CD4-positive, alpha-beta T cell (primary cell): Measurements from ENCODE around the gene RBM17. TPM values are rescaled to one million over a fixed set of nuclear protein-coding genes. Genes with fewer than 3 reads are reported as not detected.

Source experiments
- ATAC-seq: fragments of 200-7000 bp; cut with Tn5 transposase; one replicate; pipeline ENCODE4 v1.10.0; 2022; ENCODE audit warnings: mild to moderate bottlenecking; ENCODE audit not compliant: poor library complexity
- CTCF ChIA-PET: fragments of 350-600 bp; sonication (Branson Sonifier 250); formaldehyde crosslinking; loops from one replicate; lab custom pipeline; 2021; ENCODE audit warnings: antibody characterized with exemption, inconsistent platforms; lab: Charles Lee
- POLR2A ChIA-PET: fragments of 350-600 bp; sonication (Branson Sonifier 250); formaldehyde crosslinking; loops from one replicate; lab custom pipeline; 2021; ENCODE audit warnings: antibody characterized with exemption, inconsistent platforms; lab: Charles Lee
- DNase-seq, 14 experiments: peaks; one replicate each; pipeline ENCODE4 v3.0.0-alpha.2; 2013 to 2020; ENCODE audit warnings: mixed read lengths in 2 of 14
- H3K27ac ChIP-seq, 2 donors: one replicate each; pipeline versions ENCODE4 v1.5.1 to v1.7.0; 2013; ENCODE audit warnings: low read length in 2 of 2, low read depth in 1 of 2, mild to moderate bottlenecking in 1 of 2
- H3K27me3 ChIP-seq, 2 experiments: 1 replicate in 1 of 2; 2 replicates in 1 of 2; pipeline versions ENCODE4 v1.6.1 to v1.7.0; 2013; ENCODE audit warnings: low read length in 2 of 2, control low read depth in 1 of 2, mild to moderate bottlenecking in 1 of 2, moderate library complexity in 1 of 2; ENCODE audit not compliant: insufficient read depth in 2 of 2, control insufficient read depth in 1 of 2
- H3K36me3 ChIP-seq: one replicate; pipeline ENCODE4 v1.6.1; 2013; ENCODE audit warnings: low read length, control low read depth; ENCODE audit not compliant: insufficient read depth
- H3K4me1 ChIP-seq: one replicate; pipeline ENCODE4 v1.6.1; 2013; ENCODE audit warnings: low read length, control low read depth; ENCODE audit not compliant: insufficient read depth
- H3K4me3 ChIP-seq: one replicate; pipeline ENCODE4 v1.5.1; 2013; ENCODE audit warnings: mild to moderate bottlenecking, low read length, moderate library complexity
- H3K9me3 ChIP-seq, 2 experiments: 1 replicate in 1 of 2; 2 replicates in 1 of 2; pipeline versions ENCODE4 v1.6.1 to v1.7.0; 2013; ENCODE audit warnings: low read length in 2 of 2, mild to moderate bottlenecking in 2 of 2, control low read depth in 1 of 2, moderate library complexity in 1 of 2; ENCODE audit not compliant: control insufficient read depth in 1 of 2, insufficient read depth in 1 of 2
- H3K27ac Mint-ChIP-seq: one replicate; pipeline ENCODE4 v1.8.0; 2020; ENCODE audit warnings: mixed read lengths
- H3K27me3 Mint-ChIP-seq: one replicate; pipeline ENCODE4 v1.8.0; 2021; ENCODE audit warnings: mixed read lengths
- H3K36me3 Mint-ChIP-seq: one replicate; pipeline ENCODE4 v1.8.0; 2021; ENCODE audit warnings: low read depth, mixed read lengths
- H3K4me1 Mint-ChIP-seq: one replicate; pipeline ENCODE4 v1.8.0; 2021; ENCODE audit warnings: low read depth, mixed read lengths
- H3K4me3 Mint-ChIP-seq: one replicate; pipeline ENCODE4 v1.8.0; 2020; ENCODE audit warnings: mild to moderate bottlenecking, mixed read lengths
- H3K9me3 Mint-ChIP-seq: one replicate; pipeline ENCODE4 v1.8.0; 2020; ENCODE audit warnings: mixed read lengths
- CTCF ChIP-seq: fragments of 200-600 bp; IDR thresholded peaks from one replicate; pipeline ENCODE4 v1.8.0; 2022; ENCODE audit warnings: antibody characterized with exemption, mild to moderate bottlenecking
- intact Hi-C, 2 experiments: fragments of 100-400 bp; cut with DNase I in 1 of 2; cut with micrococcal nuclease in 1 of 2; formaldehyde crosslinking; loops; one replicate each; pipeline versions ENCODE4 v1.15.1 to v1.9.0; 2023 to 2025; cut with DNase I, micrococcal nuclease
- total RNA-seq, 174 experiments: library from RNA in 2 of 174; stranded (reverse) in 2 of 174; gene quantifications; one replicate each; pipeline ENCODE4 v1.2.3 and lab custom pipeline; 2021 to 2026

Gene RBM17
- total RNA-seq, 2 experiments from 2014 or later, result 143 to 150 TPM

- Histone ChIP-seq H3K9me3 (no peaks in the 10 kb centered on the region), H3K4me1 (peaks cover 48% of the 10 kb centered on the region), H3K27me3 (no peaks in the 10 kb centered on the region), H3K36me3 (no peaks in the 10 kb centered on the region), H3K4me3 (no peak overlapping the region), H3K27ac (no peak overlapping the region)
- Mint-ChIP-seq H3K9me3 (no peaks in the 10 kb centered on the region), H3K4me3 (no peak overlapping the region), H3K27me3 (no peaks in the 10 kb centered on the region), H3K27ac (no peak overlapping the region), H3K4me1 (peaks cover 36% of the 10 kb centered on the region), H3K36me3 (no peaks in the 10 kb centered on the region)
- TF ChIP-seq CTCF, result no peak
- intact Hi-C loops, result no loop called here
- DNase-seq (no peak), ATAC-seq (no peak)
- ChIA-PET POLR2A (no interaction called here), CTCF (interaction anchor here (1.0 to 1.4 kb wide), 3 partner anchors 21 to 72 kb away, joined by 3 to 5 read pairs (median 3); partner anchors contain the start of gene PFKFB3)
These were observed 42.1 kb downstream of the RBM17 start for GRCh38 chr10:6130848-6131470.

GRCh38 chr10:6133331-6134098 is 44.7 kb downstream of the RBM17 start:
- Mint-ChIP-seq H3K4me3 (no peak overlapping the region), H3K4me1 (peaks cover 43% of the 10 kb centered on the region), H3K27me3 (no peaks in the 10 kb centered on the region), H3K9me3 (no peaks in the 10 kb centered on the region), H3K36me3 (no peaks in the 10 kb centered on the region), H3K27ac (no peak overlapping the region)
- Histone ChIP-seq H3K4me1 (peaks cover 57% of the 10 kb centered on the region), H3K4me3 (no peak overlapping the region), H3K36me3 (no peaks in the 10 kb centered on the region), H3K27me3 (no peaks in the 10 kb centered on the region), H3K9me3 (no peaks in the 10 kb centered on the region), H3K27ac (no peak overlapping the region)
- CTCF ChIA-PET, result interaction anchor here (0.9 kb wide), 1 partner anchor 39 kb away, joined by 3 read pairs; no protein-coding TSS in a partner anchor
- intact Hi-C loops, result no loop called here
- DNase-seq, result no peak
- POLR2A ChIA-PET, result interaction anchor here (2.3 kb wide), 1 partner anchor 277 kb away, joined by 8 read pairs; no protein-coding TSS in a partner anchor
- no peak for ATAC-seq
- no peak for TF ChIP-seq CTCF

- no peak overlapping the region for H3K4me3 Mint-ChIP-seq
- H3K4me1 ChIP-seq, result peaks cover 50% of the 10 kb centered on the region
- no peaks in the 10 kb centered on the region for H3K36me3 Mint-ChIP-seq
- no peak overlapping the region for H3K27ac ChIP-seq
- no peaks in the 10 kb centered on the region for H3K36me3 ChIP-seq
- H3K9me3 Mint-ChIP-seq, result no peaks in the 10 kb centered on the region
- TF ChIP-seq CTCF, result no peak
- DNase-seq (no peak), ATAC-seq (no peak)
- ChIA-PET POLR2A (interaction anchor here (1.5 to 2.4 kb wide), 3 partner anchors 10 to 276 kb away, joined by 4 to 14 read pairs (median 8); no protein-coding TSS in a partner anchor), CTCF (interaction anchor here (0.9 to 1.7 kb wide), 3 partner anchors 17 to 67 kb away, joined by 3 to 4 read pairs (median 3); no protein-coding TSS in a partner anchor)
- no peak overlapping the region for H3K4me3 ChIP-seq
- H3K27ac Mint-ChIP-seq, result no peak overlapping the region
- H3K4me1 Mint-ChIP-seq, result peaks cover 35% of the 10 kb centered on the region
- H3K27me3 Mint-ChIP-seq, result no peaks in the 10 kb centered on the region
- no peaks in the 10 kb centered on the region for H3K27me3 ChIP-seq
- intact Hi-C loops, result no loop called here
- no peaks in the 10 kb centered on the region for H3K9me3 ChIP-seq
These were observed 45.4 kb downstream of the RBM17 start for GRCh38 chr10:6134099-6134823.
